Measurements from ENCODE around the gene GRIN3B.
A peak's percentile ranks its signal among the peaks of the same experiment; 100 is the strongest.

GRIN3B gene

DNA sequence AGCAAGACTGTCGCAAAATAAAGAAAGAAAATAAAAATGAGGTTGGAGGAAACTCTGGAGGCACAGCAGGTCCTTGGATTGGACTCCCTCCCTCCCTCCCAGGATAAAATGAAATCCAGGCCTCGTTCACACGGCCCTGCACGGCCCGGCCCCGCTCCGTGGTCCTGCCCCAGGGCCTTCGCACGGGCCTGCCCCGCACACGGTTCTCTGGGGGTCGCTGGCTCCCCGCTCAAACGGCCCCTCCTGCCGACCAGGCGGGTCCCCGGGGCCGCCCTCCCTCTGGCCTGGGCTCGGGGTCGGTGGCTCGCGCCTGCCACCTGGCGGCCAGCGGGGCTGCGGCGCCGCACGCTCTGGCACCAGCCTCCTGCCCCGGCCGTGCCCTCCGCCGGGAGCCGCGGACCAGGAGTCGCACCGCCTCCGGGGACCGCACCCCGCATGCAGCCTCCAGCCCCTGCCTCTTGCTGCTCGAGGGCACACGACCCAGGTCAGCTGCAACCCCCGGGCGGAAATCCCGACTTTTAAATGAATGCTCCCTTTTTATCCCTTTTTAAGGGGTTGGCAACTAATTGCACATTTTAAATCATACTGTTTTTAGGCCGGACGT, 17.6 kb upstream of the GRIN3B start (continued):
- TF ChIP-seq, protein P1, sequence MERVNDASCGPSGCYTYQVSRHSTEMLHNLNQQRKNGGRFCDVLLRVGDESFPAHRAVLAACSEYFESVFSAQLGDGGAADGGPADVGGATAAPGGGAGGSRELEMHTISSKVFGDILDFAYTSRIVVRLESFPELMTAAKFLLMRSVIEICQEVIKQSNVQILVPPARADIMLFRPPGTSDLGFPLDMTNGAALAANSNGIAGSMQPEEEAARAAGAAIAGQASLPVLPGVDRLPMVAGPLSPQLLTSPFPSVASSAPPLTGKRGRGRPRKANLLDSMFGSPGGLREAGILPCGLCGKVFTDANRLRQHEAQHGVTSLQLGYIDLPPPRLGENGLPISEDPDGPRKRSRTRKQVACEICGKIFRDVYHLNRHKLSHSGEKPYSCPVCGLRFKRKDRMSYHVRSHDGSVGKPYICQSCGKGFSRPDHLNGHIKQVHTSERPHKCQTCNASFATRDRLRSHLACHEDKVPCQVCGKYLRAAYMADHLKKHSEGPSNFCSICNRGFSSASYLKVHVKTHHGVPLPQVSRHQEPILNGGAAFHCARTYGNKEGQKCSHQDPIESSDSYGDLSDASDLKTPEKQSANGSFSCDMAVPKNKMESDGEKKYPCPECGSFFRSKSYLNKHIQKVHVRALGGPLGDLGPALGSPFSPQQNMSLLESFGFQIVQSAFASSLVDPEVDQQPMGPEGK (tag by site-specific recombination; IDR thresholded peaks at IDR 0.05) = peak; percentile 91
- TF ChIP-seq, protein P2, sequence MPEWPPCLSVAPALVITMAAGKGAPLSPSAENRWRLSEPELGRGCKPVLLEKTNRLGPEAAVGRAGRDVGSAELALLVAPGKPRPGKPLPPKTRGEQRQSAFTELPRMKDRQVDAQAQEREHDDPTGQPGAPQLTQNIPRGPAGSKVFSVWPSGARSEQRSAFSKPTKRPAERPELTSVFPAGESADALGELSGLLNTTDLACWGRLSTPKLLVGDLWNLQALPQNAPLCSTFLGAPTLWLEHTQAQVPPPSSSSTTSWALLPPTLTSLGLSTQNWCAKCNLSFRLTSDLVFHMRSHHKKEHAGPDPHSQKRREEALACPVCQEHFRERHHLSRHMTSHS (tag by site-specific recombination; IDR thresholded peaks at IDR 0.05) = no peak
- TF ChIP-seq GLI4 (tag by site-specific recombination; IDR thresholded peaks at IDR 0.05) (no peak), WT1 (tag by site-specific recombination; IDR thresholded peaks at IDR 0.05) (no peak; the same call in 1 of the 2 replicates), ZNF175 (tag by site-specific recombination; IDR thresholded peaks at IDR 0.05) (no peak), ZBTB21 (tag by site-specific recombination; IDR thresholded peaks at IDR 0.05) (no peak), ZNF629 (tag by site-specific recombination; IDR thresholded peaks at IDR 0.05) (peak; percentile 36; the same call in 1 of the 2 replicates), ZNF157 (tag by site-specific recombination; IDR thresholded peaks at IDR 0.05) (no peak), ZNF658 (tag by site-specific recombination; IDR thresholded peaks at IDR 0.05) (no peak), ZNF146 (tag by site-specific recombination; IDR thresholded peaks at IDR 0.05) (no peak), BCL11B (tag by site-specific recombination; IDR thresholded peaks at IDR 0.05; ENCODE audit: low read depth) (peak; percentile 30; the same call in 1 of the 2 replicates), ZNF654 (tag by site-specific recombination; IDR thresholded peaks at IDR 0.05; ENCODE audit: low read depth) (0 out of 2 replicates have a peak, but pooled peaks have one; percentile 16), ZNF48 (tag by site-specific recombination; IDR thresholded peaks at IDR 0.05) (no peak), ZNF561 (tag by site-specific recombination; IDR thresholded peaks at IDR 0.05; ENCODE audit: borderline replicate concordance) (peak; percentile 93; the same call in 1 of the 2 replicates), BCL11A (tag by site-specific recombination; IDR thresholded peaks at IDR 0.05; ENCODE audit: low read depth) (no peak), HOXD13 (CRISPR knock-in tag; IDR thresholded peaks at IDR 0.05; ENCODE audit: borderline replicate concordance) (no peak), MZF1 (tag by site-specific recombination; IDR thresholded peaks at IDR 0.05; ENCODE audit: borderline replicate concordance) (0 out of 2 replicates have a peak, but pooled peaks have one; percentile 39), KLF9 (tag by site-specific recombination; IDR thresholded peaks at IDR 0.05; ENCODE audit: low read depth) (no peak; the same call in none of the 2 replicates), ZNF624 (tag by site-specific recombination; IDR thresholded peaks at IDR 0.05) (no peak), ZNF830 (tag by site-specific recombination; IDR thresholded peaks at IDR 0.05; ENCODE audit: low read depth) (no peak), GLI2 (tag by site-specific recombination; IDR thresholded peaks at IDR 0.05; ENCODE audit: borderline replicate concordance, low read depth) (no peak), ZNF266 (tag by site-specific recombination; IDR thresholded peaks at IDR 0.05; ENCODE audit: low read depth) (no peak), ZNF354C (tag by site-specific recombination; IDR thresholded peaks at IDR 0.05; ENCODE audit: borderline replicate concordance, low read depth) (no peak)
- TF ChIP-seq, protein P3, sequence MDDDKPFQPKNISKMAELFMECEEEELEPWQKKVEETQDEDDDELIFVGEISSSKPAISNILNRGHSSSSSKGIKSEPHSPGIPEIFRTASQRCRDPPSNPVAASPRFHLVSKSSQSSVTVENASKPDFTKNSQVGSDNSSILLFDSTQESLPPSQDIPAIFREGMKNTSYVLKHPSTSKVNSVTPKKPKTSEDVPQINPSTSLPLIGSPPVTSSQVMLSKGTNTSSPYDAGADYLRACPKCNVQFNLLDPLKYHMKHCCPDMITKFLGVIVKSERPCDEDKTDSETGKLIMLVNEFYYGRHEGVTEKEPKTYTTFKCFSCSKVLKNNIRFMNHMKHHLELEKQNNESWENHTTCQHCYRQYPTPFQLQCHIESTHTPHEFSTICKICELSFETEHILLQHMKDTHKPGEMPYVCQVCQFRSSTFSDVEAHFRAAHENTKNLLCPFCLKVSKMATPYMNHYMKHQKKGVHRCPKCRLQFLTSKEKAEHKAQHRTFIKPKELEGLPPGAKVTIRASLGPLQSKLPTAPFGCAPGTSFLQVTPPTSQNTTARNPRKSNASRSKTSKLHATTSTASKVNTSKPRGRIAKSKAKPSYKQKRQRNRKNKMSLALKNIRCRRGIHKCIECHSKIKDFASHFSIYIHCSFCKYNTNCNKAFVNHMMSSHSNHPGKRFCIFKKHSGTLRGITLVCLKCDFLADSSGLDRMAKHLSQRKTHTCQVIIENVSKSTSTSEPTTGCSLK (tag by site-specific recombination; IDR thresholded peaks at IDR 0.05) = no peak
- TF ChIP-seq, protein P4, sequence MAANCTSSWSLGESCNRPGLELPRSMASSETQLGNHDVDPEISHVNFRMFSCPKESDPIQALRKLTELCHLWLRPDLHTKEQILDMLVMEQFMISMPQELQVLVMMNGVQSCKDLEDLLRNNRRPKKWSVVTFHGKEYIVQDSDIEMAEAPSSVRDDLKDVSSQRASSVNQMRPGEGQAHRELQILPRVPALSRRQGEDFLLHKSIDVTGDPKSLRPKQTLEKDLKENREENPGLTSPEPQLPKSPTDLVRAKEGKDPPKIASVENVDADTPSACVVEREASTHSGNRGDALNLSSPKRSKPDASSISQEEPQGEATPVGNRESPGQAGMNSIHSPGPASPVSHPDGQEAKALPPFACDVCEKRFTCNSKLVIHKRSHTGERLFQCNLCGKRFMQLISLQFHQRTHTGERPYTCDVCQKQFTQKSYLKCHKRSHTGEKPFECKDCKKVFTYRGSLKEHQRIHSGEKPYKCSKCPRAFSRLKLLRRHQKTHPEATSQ (tag by site-specific recombination; IDR thresholded peaks at IDR 0.05) = no peak
- TF ChIP-seq, protein P5, sequence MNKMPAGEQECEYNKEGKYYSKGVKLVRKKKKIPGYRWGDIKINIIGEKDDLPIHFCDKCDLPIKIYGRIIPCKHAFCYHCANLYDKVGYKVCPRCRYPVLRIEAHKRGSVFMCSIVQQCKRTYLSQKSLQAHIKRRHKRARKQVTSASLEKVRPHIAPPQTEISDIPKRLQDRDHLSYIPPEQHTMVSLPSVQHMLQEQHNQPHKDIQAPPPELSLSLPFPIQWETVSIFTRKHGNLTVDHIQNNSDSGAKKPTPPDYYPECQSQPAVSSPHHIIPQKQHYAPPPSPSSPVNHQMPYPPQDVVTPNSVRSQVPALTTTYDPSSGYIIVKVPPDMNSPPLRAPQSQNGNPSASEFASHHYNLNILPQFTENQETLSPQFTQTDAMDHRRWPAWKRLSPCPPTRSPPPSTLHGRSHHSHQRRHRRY (tag by site-specific recombination; IDR thresholded peaks at IDR 0.05) = no peak
- TF ChIP-seq, protein P6, sequence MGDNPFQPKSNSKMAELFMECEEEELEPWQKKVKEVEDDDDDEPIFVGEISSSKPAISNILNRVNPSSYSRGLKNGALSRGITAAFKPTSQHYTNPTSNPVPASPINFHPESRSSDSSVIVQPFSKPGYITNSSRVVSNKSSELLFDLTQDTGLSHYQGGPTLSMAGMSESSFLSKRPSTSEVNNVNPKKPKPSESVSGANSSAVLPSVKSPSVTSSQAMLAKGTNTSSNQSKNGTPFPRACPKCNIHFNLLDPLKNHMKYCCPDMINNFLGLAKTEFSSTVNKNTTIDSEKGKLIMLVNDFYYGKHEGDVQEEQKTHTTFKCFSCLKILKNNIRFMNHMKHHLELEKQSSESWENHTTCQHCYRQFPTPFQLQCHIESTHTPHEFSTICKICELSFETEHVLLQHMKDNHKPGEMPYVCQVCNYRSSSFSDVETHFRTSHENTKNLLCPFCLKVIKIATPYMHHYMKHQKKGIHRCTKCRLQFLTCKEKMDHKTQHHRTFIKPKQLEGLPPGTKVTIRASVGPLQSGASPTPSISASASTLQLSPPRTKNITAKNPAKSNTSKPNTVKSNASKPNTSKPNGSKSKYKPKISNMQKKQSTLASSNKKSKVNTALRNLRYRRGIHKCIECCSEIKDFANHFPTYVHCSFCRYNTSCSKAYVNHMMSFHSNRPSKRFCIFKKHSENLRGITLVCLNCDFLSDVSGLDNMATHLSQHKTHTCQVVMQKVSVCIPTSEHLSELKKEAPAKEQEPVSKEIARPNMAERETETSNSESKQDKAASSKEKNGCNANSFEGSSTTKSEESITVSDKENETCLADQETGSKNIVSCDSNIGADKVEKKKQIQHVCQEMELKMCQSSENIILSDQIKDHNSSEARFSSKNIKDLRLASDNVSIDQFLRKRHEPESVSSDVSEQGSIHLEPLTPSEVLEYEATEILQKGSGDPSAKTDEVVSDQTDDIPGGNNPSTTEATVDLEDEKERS (tag by site-specific recombination; IDR thresholded peaks at IDR 0.05) = no peak
- TF ChIP-seq, protein P7, sequence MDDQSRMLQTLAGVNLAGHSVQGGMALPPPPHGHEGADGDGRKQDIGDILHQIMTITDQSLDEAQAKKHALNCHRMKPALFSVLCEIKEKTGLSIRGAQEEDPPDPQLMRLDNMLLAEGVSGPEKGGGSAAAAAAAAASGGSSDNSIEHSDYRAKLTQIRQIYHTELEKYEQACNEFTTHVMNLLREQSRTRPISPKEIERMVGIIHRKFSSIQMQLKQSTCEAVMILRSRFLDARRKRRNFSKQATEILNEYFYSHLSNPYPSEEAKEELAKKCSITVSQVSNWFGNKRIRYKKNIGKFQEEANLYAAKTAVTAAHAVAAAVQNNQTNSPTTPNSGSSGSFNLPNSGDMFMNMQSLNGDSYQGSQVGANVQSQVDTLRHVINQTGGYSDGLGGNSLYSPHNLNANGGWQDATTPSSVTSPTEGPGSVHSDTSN (CRISPR knock-in tag; IDR thresholded peaks at IDR 0.05) = no peak
